HL-60 (cell line): ENCODE measurements around the gene SUMO2.
A peak's percentile ranks its signal among the peaks of the same experiment; 100 is the strongest.

Experiments
- DNase-seq, 2 experiments: peaks; one replicate each; pipeline ENCODE4 v3.0.0-alpha.2; 2010 to 2020; ENCODE audit warnings: low read depth in 1 of 2, low spot score in 1 of 2
- H3K27ac ChIP-seq: fragments of 250-450 bp; sonication (Bioruptor Pico); replicated peaks from 2 replicates; pipeline ENCODE4 v1.5.1; 2020; ENCODE audit warnings: mild to moderate bottlenecking, moderate library complexity
- H3K27me3 ChIP-seq: fragments of 250-450 bp; sonication (Bioruptor Pico); 2 replicates; pipeline ENCODE4 v1.5.1; 2021; ENCODE audit warnings: mild to moderate bottlenecking, moderate library complexity; ENCODE audit not compliant: insufficient read depth, poor library complexity, severe bottlenecking
- H3K4me3 ChIP-seq: replicated peaks from 2 replicates; pipeline ENCODE4 v1.5.1; 2011; ENCODE audit warnings: mild to moderate bottlenecking, control low read depth, low read length; ENCODE audit not compliant: insufficient read depth
- GABPA ChIP-seq: IDR thresholded peaks from 2 replicates; pipeline ENCODE4 v1.6.1; 2012; ENCODE audit warnings: low read depth
- POLR2AphosphoS5 ChIP-seq: IDR thresholded peaks from 2 replicates; pipeline ENCODE4 v1.6.1; 2012; ENCODE audit warnings: low read depth
- SPI1 ChIP-seq: IDR thresholded peaks from 2 replicates; pipeline ENCODE4 v1.6.1; 2012; ENCODE audit warnings: low read depth, mild to moderate bottlenecking, borderline replicate concordance
- TF ChIP-seq, protein P1 (sequence below): IDR thresholded peaks from 2 replicates; pipeline ENCODE4 v1.6.1; 2012; ENCODE audit warnings: low read depth; ENCODE audit not compliant: insufficient replicate concordance
- TF ChIP-seq, protein P2 (sequence below): IDR thresholded peaks from one replicate; pipeline ENCODE4 v1.5.1; 2011; ENCODE audit warnings: low read length, control low read depth, inconsistent platforms; ENCODE audit not compliant: insufficient read depth

SUMO2 gene

DNA sequence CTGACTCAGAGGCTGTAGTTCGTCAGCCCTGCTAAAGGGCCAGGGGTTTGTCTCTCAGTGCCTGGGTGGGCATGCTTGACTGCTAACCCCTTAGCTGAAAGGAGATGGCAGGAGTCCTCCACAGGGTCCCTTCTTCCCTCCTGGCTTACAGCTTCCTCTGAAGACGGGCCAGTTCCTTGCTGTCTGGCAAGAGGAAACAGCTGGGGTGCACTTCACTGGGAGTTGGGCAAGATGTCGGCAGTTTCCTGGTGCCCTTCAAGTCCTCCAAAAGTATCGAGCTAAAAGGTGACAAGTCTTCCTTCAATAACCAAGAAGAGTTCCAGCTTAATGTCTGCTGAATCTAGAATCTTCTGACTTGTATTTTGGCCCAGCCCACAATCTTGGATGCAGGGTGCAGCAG lies 46.1 kb upstream of the SUMO2 start:
- peak overlapping the region; percentile 62 for H3K27ac ChIP-seq
- H3K4me3 ChIP-seq = no peak overlapping the region
- no peaks in the 10 kb centered on the region for H3K27me3 ChIP-seq
- TF ChIP-seq, protein P1, sequence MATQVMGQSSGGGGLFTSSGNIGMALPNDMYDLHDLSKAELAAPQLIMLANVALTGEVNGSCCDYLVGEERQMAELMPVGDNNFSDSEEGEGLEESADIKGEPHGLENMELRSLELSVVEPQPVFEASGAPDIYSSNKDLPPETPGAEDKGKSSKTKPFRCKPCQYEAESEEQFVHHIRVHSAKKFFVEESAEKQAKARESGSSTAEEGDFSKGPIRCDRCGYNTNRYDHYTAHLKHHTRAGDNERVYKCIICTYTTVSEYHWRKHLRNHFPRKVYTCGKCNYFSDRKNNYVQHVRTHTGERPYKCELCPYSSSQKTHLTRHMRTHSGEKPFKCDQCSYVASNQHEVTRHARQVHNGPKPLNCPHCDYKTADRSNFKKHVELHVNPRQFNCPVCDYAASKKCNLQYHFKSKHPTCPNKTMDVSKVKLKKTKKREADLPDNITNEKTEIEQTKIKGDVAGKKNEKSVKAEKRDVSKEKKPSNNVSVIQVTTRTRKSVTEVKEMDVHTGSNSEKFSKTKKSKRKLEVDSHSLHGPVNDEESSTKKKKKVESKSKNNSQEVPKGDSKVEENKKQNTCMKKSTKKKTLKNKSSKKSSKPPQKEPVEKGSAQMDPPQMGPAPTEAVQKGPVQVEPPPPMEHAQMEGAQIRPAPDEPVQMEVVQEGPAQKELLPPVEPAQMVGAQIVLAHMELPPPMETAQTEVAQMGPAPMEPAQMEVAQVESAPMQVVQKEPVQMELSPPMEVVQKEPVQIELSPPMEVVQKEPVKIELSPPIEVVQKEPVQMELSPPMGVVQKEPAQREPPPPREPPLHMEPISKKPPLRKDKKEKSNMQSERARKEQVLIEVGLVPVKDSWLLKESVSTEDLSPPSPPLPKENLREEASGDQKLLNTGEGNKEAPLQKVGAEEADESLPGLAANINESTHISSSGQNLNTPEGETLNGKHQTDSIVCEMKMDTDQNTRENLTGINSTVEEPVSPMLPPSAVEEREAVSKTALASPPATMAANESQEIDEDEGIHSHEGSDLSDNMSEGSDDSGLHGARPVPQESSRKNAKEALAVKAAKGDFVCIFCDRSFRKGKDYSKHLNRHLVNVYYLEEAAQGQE = no peak
- TF ChIP-seq, protein P2, sequence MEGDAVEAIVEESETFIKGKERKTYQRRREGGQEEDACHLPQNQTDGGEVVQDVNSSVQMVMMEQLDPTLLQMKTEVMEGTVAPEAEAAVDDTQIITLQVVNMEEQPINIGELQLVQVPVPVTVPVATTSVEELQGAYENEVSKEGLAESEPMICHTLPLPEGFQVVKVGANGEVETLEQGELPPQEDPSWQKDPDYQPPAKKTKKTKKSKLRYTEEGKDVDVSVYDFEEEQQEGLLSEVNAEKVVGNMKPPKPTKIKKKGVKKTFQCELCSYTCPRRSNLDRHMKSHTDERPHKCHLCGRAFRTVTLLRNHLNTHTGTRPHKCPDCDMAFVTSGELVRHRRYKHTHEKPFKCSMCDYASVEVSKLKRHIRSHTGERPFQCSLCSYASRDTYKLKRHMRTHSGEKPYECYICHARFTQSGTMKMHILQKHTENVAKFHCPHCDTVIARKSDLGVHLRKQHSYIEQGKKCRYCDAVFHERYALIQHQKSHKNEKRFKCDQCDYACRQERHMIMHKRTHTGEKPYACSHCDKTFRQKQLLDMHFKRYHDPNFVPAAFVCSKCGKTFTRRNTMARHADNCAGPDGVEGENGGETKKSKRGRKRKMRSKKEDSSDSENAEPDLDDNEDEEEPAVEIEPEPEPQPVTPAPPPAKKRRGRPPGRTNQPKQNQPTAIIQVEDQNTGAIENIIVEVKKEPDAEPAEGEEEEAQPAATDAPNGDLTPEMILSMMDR = no peak
- peak; percentile 39 for TF ChIP-seq POLR2AphosphoS5
- TF ChIP-seq SPI1 = peak; percentile 70; the same call in 1 of the 2 replicates
- TF ChIP-seq GABPA = no peak
- DNase-seq = peak; percentile 55 to 87

DNA sequence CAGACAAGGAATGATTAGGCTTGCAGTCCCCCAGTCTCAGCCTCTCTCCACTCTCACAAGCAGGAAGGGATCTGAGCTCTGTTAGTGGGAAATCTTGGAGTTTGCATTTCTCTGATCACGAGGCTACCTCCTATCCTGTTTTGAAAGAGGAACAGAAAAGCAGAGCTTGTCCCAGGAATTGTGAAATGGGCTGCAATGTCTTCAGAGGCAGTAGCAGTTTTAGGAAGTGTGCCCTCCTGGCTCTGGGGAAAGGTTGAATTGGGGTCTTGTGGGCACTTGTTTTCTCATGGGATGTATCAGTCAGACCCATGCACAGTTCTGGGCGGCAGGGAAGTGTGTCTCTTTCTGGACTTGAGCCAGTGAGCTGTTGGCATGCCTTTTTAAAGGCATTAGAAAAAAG lies 45.5 kb upstream of the SUMO2 start:
- Histone ChIP-seq H3K27ac (peak overlapping the region; percentile 62), H3K27me3 (no peaks in the 10 kb centered on the region), H3K4me3 (no peak overlapping the region)
- TF ChIP-seq, protein P1 = no peak
- peak; percentile 93 for TF ChIP-seq SPI1
- peak; percentile 58 to 82 for DNase-seq

DNA sequence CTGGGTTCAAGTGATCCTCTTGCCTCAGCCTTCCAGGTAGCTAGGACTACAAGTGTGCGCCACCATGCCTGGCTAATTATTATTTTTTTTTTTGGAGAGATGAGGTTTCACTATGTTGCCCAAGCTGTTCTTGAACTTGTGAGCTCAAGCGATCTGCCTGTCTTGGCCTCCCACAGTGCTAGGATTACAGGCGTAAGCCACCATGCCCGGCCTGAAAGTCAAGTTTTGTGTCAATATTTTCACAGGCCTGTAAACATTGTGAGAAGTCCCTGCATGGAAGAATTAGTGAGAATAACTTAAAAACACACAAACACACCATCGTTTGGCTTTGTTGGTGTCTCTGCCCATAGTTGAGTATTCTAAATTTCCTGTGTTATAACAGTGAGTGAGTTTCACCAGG lies 45.0 kb upstream of the SUMO2 start:
- H3K4me3 ChIP-seq = no peak overlapping the region
- peak overlapping the region; percentile 62 for H3K27ac ChIP-seq
- TF ChIP-seq, protein P2 = no peak
- TF ChIP-seq POLR2AphosphoS5 (no peak), SPI1 (no peak), GABPA (no peak)
- TF ChIP-seq, protein P1 = no peak
- H3K27me3 ChIP-seq = no peaks in the 10 kb centered on the region
- DNase-seq = no peak
